ENCODE data around the gene SLC13A2.

SLC13A2 gene

GRCh38 chr17:28523186-28523585, 49.7 kb downstream of the SLC13A2 start:
- no peaks in the 10 kb centered on the region for H3K4me1 ChIP-seq (ENCODE audit: control insufficient read depth in 5 of 5, insufficient read depth in 5 of 5, low read length in 5 of 5)
- no peak overlapping the region for H3K9ac ChIP-seq (ENCODE audit: low read length in 5 of 5)
- H3K36me3 ChIP-seq (ENCODE audit: control insufficient read depth in 5 of 5, insufficient read depth in 5 of 5, low read length in 5 of 5) = no peaks in the 10 kb centered on the region
- peaks cover 0 to 9% (median 0%) of the 10 kb centered on the region in 5 donors for H3K27me3 ChIP-seq (ENCODE audit: control insufficient read depth in 5 of 5, insufficient read depth in 4 of 5, low read length in 5 of 5)
- H3K27ac ChIP-seq (ENCODE audit: low read depth, low read length) = no peak overlapping the region
- H3K4me3 ChIP-seq (ENCODE audit: low read depth in 1 of 5, low read length in 5 of 5) = no peak overlapping the region
- H3K9me3 ChIP-seq (ENCODE audit: control insufficient read depth in 5 of 5, low read length in 5 of 5) = no peaks in the 10 kb centered on the region

- H3K9me3 ChIP-seq (ENCODE audit: control insufficient read depth in 5 of 5, low read length in 5 of 5) = no peaks in the 10 kb centered on the region
- H3K4me1 ChIP-seq (ENCODE audit: control insufficient read depth in 5 of 5, insufficient read depth in 5 of 5, low read length in 5 of 5) = no peaks in the 10 kb centered on the region
- H3K27ac ChIP-seq (ENCODE audit: low read depth, low read length) = no peak overlapping the region
- H3K9ac ChIP-seq (ENCODE audit: low read length in 5 of 5) = no peak overlapping the region
- peaks cover 0 to 9% (median 0%) of the 10 kb centered on the region in 5 donors for H3K27me3 ChIP-seq (ENCODE audit: control insufficient read depth in 5 of 5, insufficient read depth in 4 of 5, low read length in 5 of 5)
- H3K4me3 ChIP-seq (ENCODE audit: low read depth in 1 of 5, low read length in 5 of 5) = no peak overlapping the region
- no peaks in the 10 kb centered on the region for H3K36me3 ChIP-seq (ENCODE audit: control insufficient read depth in 5 of 5, insufficient read depth in 5 of 5, low read length in 5 of 5)
Measured at GRCh38 chr17:28523876-28524275, 50.4 kb downstream of the SLC13A2 start.

- no peak overlapping the region for H3K27ac ChIP-seq (ENCODE audit: low read depth, low read length)
- no peak overlapping the region for H3K9ac ChIP-seq (ENCODE audit: low read length in 5 of 5)
- no peaks in the 10 kb centered on the region for H3K4me1 ChIP-seq (ENCODE audit: control insufficient read depth in 5 of 5, insufficient read depth in 5 of 5, low read length in 5 of 5)
- peaks cover 0 to 9% (median 0%) of the 10 kb centered on the region in 5 donors for H3K27me3 ChIP-seq (ENCODE audit: control insufficient read depth in 5 of 5, insufficient read depth in 4 of 5, low read length in 5 of 5)
- H3K4me3 ChIP-seq (ENCODE audit: low read depth in 1 of 5, low read length in 5 of 5) = no peak overlapping the region
- no peaks in the 10 kb centered on the region for H3K9me3 ChIP-seq (ENCODE audit: control insufficient read depth in 5 of 5, low read length in 5 of 5)
- no peaks in the 10 kb centered on the region for H3K36me3 ChIP-seq (ENCODE audit: control insufficient read depth in 5 of 5, insufficient read depth in 5 of 5, low read length in 5 of 5)
Measured at GRCh38 chr17:28524476-28525424, 51.3 kb downstream of the SLC13A2 start.

GRCh38 chr17:28526381-28526780, 52.9 kb downstream of the SLC13A2 start:
- peaks cover 0 to 7% (median under 1%) of the 10 kb centered on the region in 5 donors for H3K27me3 ChIP-seq (ENCODE audit: control insufficient read depth in 5 of 5, insufficient read depth in 4 of 5, low read length in 5 of 5)
- H3K27ac ChIP-seq (ENCODE audit: low read depth, low read length) = no peak overlapping the region
- H3K4me3 ChIP-seq (ENCODE audit: low read depth in 1 of 5, low read length in 5 of 5) = no peak overlapping the region
- no peaks in the 10 kb centered on the region for H3K4me1 ChIP-seq (ENCODE audit: control insufficient read depth in 5 of 5, insufficient read depth in 5 of 5, low read length in 5 of 5)
- H3K9ac ChIP-seq (ENCODE audit: low read length in 5 of 5) = no peak overlapping the region
- H3K36me3 ChIP-seq (ENCODE audit: control insufficient read depth in 5 of 5, insufficient read depth in 5 of 5, low read length in 5 of 5) = no peaks in the 10 kb centered on the region
- H3K9me3 ChIP-seq (ENCODE audit: control insufficient read depth in 5 of 5, low read length in 5 of 5) = no peaks in the 10 kb centered on the region

- Histone ChIP-seq H3K4me3 (ENCODE audit: low read depth in 1 of 5, low read length in 5 of 5) (no peak overlapping the region), H3K27ac (ENCODE audit: low read depth, low read length) (no peak overlapping the region), H3K4me1 (ENCODE audit: control insufficient read depth in 5 of 5, insufficient read depth in 5 of 5, low read length in 5 of 5) (no peaks in the 10 kb centered on the region), H3K9me3 (ENCODE audit: control insufficient read depth in 5 of 5, low read length in 5 of 5) (no peaks in the 10 kb centered on the region), H3K27me3 (ENCODE audit: control insufficient read depth in 5 of 5, insufficient read depth in 4 of 5, low read length in 5 of 5) (peaks cover 0 to 9% (median 4%) of the 10 kb centered on the region in 5 donors), H3K36me3 (ENCODE audit: control insufficient read depth in 5 of 5, insufficient read depth in 5 of 5, low read length in 5 of 5) (no peaks in the 10 kb centered on the region), H3K9ac (ENCODE audit: low read length in 5 of 5) (no peak overlapping the region)
Measured at GRCh38 chr17:28527181-28527681, 53.8 kb downstream of the SLC13A2 start.

- Histone ChIP-seq H3K9ac (ENCODE audit: low read length in 5 of 5) (no peak overlapping the region), H3K27me3 (ENCODE audit: control insufficient read depth in 5 of 5, insufficient read depth in 4 of 5, low read length in 5 of 5) (peaks cover 0 to 9% (median 4%) of the 10 kb centered on the region in 5 donors), H3K4me3 (ENCODE audit: low read depth in 1 of 5, low read length in 5 of 5) (no peak overlapping the region), H3K27ac (ENCODE audit: low read depth, low read length) (no peak overlapping the region), H3K4me1 (ENCODE audit: control insufficient read depth in 5 of 5, insufficient read depth in 5 of 5, low read length in 5 of 5) (no peaks in the 10 kb centered on the region), H3K9me3 (ENCODE audit: control insufficient read depth in 5 of 5, low read length in 5 of 5) (no peaks in the 10 kb centered on the region), H3K36me3 (ENCODE audit: control insufficient read depth in 5 of 5, insufficient read depth in 5 of 5, low read length in 5 of 5) (no peaks in the 10 kb centered on the region)
Measured at GRCh38 chr17:28527859-28528258, 54.4 kb downstream of the SLC13A2 start.

GRCh38 chr17:28528327-28529012, 55.0 kb downstream of the SLC13A2 start:
- Histone ChIP-seq H3K27ac (ENCODE audit: low read depth, low read length) (no peak overlapping the region), H3K4me3 (ENCODE audit: low read depth in 1 of 5, low read length in 5 of 5) (no peak overlapping the region), H3K9ac (ENCODE audit: low read length in 5 of 5) (no peak overlapping the region), H3K9me3 (ENCODE audit: control insufficient read depth in 5 of 5, low read length in 5 of 5) (no peaks in the 10 kb centered on the region), H3K4me1 (ENCODE audit: control insufficient read depth in 5 of 5, insufficient read depth in 5 of 5, low read length in 5 of 5) (no peaks in the 10 kb centered on the region), H3K36me3 (ENCODE audit: control insufficient read depth in 5 of 5, insufficient read depth in 5 of 5, low read length in 5 of 5) (no peaks in the 10 kb centered on the region), H3K27me3 (ENCODE audit: control insufficient read depth in 5 of 5, insufficient read depth in 4 of 5, low read length in 5 of 5) (peaks cover 0 to 9% (median 4%) of the 10 kb centered on the region in 5 donors)

- no peaks in the 10 kb centered on the region for H3K4me1 ChIP-seq (ENCODE audit: control insufficient read depth in 5 of 5, insufficient read depth in 5 of 5, low read length in 5 of 5)
- peaks cover 0 to 9% (median 4%) of the 10 kb centered on the region in 5 donors for H3K27me3 ChIP-seq (ENCODE audit: control insufficient read depth in 5 of 5, insufficient read depth in 4 of 5, low read length in 5 of 5)
- H3K36me3 ChIP-seq (ENCODE audit: control insufficient read depth in 5 of 5, insufficient read depth in 5 of 5, low read length in 5 of 5) = no peaks in the 10 kb centered on the region
- H3K9ac ChIP-seq (ENCODE audit: low read length in 5 of 5) = no peak overlapping the region
- no peaks in the 10 kb centered on the region for H3K9me3 ChIP-seq (ENCODE audit: control insufficient read depth in 5 of 5, low read length in 5 of 5)
- H3K4me3 ChIP-seq (ENCODE audit: low read depth in 1 of 5, low read length in 5 of 5) = no peak overlapping the region
- H3K27ac ChIP-seq (ENCODE audit: low read depth, low read length) = no peak overlapping the region
Measured at GRCh38 chr17:28529013-28529400, 55.6 kb downstream of the SLC13A2 start.

GRCh38 chr17:28530250-28530649, 56.8 kb downstream of the SLC13A2 start:
- Histone ChIP-seq H3K27ac (ENCODE audit: low read depth, low read length) (no peak overlapping the region), H3K4me1 (ENCODE audit: control insufficient read depth in 5 of 5, insufficient read depth in 5 of 5, low read length in 5 of 5) (no peaks in the 10 kb centered on the region), H3K9ac (ENCODE audit: low read length in 5 of 5) (no peak overlapping the region), H3K27me3 (ENCODE audit: control insufficient read depth in 5 of 5, insufficient read depth in 4 of 5, low read length in 5 of 5) (peaks cover 0 to 9% (median 4%) of the 10 kb centered on the region in 5 donors), H3K4me3 (ENCODE audit: low read depth in 1 of 5, low read length in 5 of 5) (no peak overlapping the region), H3K9me3 (ENCODE audit: control insufficient read depth in 5 of 5, low read length in 5 of 5) (no peaks in the 10 kb centered on the region), H3K36me3 (ENCODE audit: control insufficient read depth in 5 of 5, insufficient read depth in 5 of 5, low read length in 5 of 5) (no peaks in the 10 kb centered on the region)

GRCh38 chr17:28530926-28531325, 57.5 kb downstream of the SLC13A2 start:
- Histone ChIP-seq H3K36me3 (ENCODE audit: control insufficient read depth in 5 of 5, insufficient read depth in 5 of 5, low read length in 5 of 5) (no peaks in the 10 kb centered on the region), H3K4me1 (ENCODE audit: control insufficient read depth in 5 of 5, insufficient read depth in 5 of 5, low read length in 5 of 5) (no peaks in the 10 kb centered on the region), H3K9ac (ENCODE audit: low read length in 5 of 5) (no peak overlapping the region), H3K4me3 (ENCODE audit: low read depth in 1 of 5, low read length in 5 of 5) (no peak overlapping the region), H3K27me3 (ENCODE audit: control insufficient read depth in 5 of 5, insufficient read depth in 4 of 5, low read length in 5 of 5) (peaks cover 0 to 9% (median 4%) of the 10 kb centered on the region in 5 donors), H3K27ac (ENCODE audit: low read depth, low read length) (no peak overlapping the region), H3K9me3 (ENCODE audit: control insufficient read depth in 5 of 5, low read length in 5 of 5) (no peaks in the 10 kb centered on the region)

Data from subcutaneous abdominal adipose tissue (tissue), 5 donors.